GM19372 (cell line): ENCODE measurements around the gene LYRM1.

Experiments used
- ATAC-seq: cut with Tn5 transposase; IDR thresholded peaks from one replicate; pipeline ENCODE4 v1.9.1; 2021; ENCODE audit warnings: mild to moderate bottlenecking, low read depth, moderate library complexity; ENCODE audit not compliant: unreplicated experiment

The LYRM1 gene

GRCh38 chr16:20871258-20871657, 29.3 kb upstream of the LYRM1 start:
- ATAC-seq: no peak

- ATAC-seq: no peak
Observed at GRCh38 chr16:20871941-20872815, 28.4 kb upstream of the LYRM1 start.

GRCh38 chr16:20873331-20873730, 27.2 kb upstream of the LYRM1 start:
- ATAC-seq: no peak

DNA sequence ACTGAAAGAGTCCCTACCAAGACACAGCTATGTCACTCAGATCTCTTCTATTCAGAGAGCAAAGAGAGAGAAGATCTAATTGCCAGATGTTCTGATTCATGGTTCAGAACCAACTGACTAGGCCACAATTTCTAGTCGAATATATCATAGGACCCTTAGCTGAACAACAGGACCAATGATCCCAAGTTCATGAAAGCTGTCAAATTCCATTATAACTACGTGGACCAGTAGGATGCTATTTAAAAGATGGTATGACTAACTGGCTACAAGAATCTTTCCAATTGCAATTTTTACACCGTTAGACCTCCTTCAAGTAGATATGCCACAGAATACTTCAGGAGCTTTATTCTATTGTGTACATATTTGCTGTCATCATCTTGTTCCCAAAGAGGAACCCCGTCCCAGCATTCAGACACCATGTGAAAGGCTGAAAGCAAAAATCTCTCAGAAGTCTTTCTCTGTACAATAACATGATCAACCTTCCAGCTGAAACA, 26.4 kb upstream of the LYRM1 start:
- ATAC-seq: no peak

GRCh38 chr16:20875355-20875650, 25.3 kb upstream of the LYRM1 start:
- no peak for ATAC-seq

DNA sequence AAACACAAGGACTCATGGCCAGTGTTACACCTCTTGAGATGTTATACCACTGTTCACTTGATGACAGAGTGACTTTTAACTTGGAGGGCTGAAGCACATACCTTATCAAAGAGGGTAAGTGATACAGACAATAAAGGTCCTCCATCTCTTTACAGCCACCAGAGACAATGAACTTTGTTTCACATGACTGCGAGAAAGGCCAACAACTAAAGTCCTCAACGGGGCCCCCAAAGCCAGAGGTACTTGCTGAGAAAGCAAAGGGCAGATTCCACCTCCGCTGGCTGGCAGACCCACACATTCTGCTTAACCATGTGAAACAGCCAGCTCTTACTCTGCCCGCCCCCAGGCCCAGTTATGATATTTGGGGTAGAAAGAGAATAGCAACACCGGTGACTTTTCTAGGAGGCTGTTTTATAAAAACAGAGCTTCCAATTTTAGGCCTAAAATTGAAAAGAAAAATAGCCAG, 21.9 kb upstream of the LYRM1 start:
- ATAC-seq: no peak

DNA sequence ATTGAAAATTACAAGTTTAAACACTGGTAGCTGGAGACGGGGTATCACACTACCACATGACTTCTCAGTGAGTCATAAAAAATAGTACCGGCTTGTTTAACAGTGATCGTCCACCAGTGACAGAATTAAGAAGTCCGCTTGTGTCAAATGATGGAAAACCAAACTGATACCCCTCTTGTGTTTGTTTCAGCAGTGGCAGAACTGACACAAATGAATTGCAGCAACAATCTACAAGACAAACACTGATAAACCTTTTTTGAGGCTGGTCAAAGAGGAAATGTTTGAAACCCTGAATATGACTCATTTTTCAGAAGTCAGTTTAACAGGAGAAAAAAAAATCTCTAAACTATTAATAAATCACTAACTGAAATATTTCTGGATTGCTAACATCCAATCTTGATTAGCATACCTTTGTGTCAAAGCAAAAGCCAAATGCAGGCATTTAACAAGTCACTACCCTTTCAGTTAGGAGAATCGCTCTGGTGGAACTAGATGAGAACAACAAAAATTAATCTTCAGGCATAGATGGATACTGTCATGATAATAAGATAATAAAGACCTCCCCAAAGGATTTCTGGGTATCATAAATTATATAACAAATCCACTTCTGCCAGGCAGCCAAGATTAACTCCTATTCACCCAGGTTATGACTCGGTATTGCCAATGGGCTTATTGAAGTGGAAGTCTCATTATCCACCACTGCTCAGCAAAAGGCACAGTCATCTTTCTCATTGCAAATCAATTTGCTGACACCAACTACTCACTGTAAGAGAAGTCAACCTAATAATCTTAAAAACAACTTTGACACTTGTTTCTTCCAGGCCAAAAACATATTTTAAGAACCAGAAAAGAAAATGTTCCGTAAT, 21.2 kb upstream of the LYRM1 start:
- ATAC-seq: no peak

- ATAC-seq: no peak
Observed at GRCh38 chr16:20880867-20881502, 19.6 kb upstream of the LYRM1 start.

DNA sequence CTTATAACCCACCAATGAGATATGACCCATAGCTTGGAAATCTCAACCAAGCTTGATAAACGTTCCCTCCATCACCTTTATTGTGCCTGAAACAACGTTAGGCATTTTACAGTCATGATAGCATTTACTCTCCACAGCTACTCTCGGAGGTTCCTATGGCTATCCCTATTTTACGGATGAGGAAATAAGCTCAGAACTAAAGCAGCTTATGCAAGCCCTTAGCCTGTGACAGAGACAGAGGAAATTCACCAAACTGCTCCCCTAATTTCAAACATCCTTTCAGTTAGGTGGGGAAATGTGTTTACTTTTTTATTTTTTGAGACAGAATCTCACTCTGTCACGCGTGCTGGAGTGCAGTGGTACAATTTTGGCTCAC, 19.1 kb upstream of the LYRM1 start:
- no peak for ATAC-seq

DNA sequence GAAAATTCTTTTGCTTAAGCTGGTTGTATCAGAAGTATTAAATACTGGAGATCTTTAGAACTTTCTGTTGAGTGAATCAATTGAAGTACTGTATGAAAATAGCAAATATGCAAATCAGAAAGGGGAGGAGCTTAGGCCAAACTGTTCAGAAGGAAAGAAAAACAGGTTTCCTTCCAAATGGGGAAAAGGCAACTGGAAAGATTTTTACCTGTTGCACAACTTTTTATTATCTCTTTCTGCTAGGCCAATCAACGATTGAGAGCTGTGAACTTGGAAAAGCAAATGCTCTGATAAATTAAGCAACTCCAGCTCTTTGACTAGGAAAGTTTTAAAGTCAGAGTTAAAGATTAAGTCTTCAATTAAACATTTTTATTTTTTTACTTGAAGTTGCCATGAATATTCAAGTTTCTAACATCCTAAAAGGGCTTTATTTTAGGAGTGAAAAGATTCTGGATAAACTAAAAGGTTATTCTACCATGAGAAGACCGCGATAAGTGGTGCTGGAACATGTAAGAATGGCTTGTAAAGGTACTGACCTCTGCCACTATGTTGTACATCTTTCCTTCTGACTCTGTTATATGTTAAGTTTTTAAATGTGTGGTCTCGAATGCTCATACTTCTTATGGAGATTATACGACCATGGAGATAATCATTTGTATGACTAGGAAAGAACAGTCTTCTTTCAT, 16.9 kb upstream of the LYRM1 start:
- no peak for ATAC-seq

GRCh38 chr16:20884240-20884556, 16.4 kb upstream of the LYRM1 start:
- no peak for ATAC-seq

- no peak for ATAC-seq
Observed at GRCh38 chr16:20886320-20886719, 14.3 kb upstream of the LYRM1 start.

DNA sequence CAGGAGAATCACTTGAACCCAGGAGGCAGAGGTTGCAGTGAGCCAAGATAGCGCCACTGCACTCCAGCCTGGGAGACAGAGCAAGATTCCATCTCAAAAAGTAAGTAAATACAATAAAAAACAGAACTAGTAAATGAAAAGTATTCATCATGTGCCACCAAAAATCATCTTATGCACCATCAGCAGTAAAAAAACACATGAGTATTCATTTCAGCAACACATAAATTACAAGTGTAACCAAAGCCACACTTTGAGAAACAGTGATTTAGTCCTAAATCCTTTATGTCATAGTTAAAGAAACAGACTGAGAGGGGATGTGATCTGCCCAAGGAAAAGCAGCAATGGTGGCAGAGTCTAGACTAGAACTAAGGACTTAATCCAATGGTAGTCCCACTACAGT, 13.4 kb upstream of the LYRM1 start:
- no peak for ATAC-seq

- ATAC-seq: no peak
Observed at GRCh38 chr16:20889625-20890275, 10.8 kb upstream of the LYRM1 start.

DNA sequence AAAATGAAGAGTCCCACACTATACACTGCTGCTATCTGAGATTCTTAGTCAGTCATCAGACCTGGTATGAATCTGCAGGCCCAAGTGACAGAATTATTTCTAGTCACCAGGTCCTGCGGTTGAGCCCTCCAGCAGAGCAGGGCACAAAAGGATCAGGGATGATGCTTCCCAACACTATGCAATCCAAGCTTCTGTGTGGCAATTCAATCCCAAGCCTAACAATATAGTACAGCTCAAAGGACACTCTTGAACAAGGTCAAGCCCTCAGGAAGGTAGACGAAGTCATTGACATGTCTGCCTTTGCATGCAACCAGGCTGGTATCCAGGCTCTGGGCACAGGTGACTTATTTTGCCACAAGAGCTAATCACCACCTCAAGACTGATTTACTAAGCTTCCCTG, 6.2 kb upstream of the LYRM1 start:
- ATAC-seq: no peak

GRCh38 chr16:20897253-20897897, 3.2 kb upstream of the LYRM1 start:
- ATAC-seq: no peak

- ATAC-seq: no peak
Observed at GRCh38 chr16:20897922-20898321, 2.6 kb upstream of the LYRM1 start.

DNA sequence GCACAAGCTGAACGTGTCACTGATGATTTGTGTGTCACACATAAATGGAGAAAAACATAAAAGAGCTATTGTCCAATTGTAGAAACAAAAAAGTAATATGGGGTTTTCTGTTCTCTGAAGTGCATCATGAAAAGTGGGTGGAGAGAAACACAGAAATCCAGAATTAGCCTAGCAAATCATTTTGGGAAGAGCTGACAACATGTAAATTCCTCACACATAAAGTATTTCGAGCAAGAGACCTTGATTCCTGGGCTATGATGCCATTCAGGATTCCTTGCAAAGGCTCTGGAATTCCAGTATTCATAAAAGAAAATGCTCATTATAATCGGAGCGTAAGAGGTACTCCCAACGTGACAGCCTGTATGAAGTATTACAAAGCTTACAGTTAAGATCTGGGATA, 1.5 kb upstream of the LYRM1 start:
- ATAC-seq: no peak

DNA sequence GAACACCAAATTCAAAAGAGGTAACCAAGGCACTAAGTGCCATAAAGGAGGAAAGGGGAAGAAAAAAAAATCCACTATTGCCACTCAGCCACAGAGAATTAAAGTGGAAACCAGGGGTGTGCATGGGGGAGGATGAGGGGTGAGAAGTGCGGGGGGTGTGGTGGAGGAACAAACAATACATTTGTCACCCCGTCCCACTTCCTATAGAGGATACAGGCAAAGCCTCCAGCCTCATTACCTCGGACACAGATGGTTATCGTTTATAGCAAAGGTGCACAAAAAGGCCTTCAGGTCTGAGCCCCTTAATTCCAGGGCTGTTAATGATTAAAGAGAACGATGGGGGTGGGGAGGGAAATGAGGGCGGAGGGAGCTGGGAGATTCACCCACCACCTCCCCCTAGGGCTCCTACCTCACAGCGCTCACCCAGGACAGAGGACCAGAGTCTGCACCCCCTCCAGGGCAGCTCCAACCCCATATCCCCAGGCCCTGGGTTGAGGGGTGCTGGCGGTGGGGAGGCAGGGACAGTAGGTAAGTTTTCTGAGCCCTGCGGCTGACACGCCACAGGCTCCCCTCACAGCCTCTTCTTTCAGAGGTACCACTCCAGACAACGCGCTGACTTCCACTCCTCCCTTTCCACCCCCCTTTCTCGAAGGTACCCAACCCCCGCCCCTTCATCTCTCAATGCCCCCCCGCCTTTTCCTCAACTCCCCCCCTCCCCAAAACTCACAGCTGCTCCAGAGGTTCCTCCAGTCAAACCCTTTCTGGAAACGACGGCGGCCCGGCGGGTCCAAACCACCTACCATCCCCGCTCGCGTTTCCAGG, 883 bp upstream of the LYRM1 start:
- ATAC-seq: no peak
